Measurements from ENCODE around the gene FKBP5. TPM values are rescaled to one million over a fixed set of nuclear protein-coding genes. Genes with fewer than 3 reads are reported as not detected.

FKBP5 gene
- total and polyA plus RNA-seq, 10 of the 15 experiments (the other 5 are each of a cell fraction or from before 2014, with no cell fraction given), result 29.0 to 123 (median 62.3) TPM

DNA sequence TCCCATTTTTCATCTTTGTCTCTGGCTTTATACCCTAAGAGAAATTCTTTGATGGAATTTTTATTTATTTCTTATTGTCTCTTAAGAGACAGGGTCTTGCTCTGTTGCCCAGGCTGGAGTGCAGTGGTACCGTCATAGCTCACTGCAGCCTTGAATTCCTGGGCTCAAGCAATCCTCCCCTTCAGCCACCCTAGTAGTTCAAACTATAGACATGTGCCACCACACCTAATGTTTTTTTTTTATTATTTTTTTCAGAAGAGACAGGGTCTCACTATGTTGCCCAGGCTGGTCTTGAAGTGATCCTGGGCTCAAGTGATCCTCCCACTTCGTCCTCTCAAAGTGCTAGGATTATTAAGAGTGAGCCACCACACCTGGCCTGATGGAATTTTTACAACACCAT lies 40.5 kb downstream of the FKBP5 start:
- Histone ChIP-seq H3K27me3 (replicated peaks in 1 of 2; ENCODE audit: control insufficient read depth in 2 of 2, insufficient read depth in 2 of 2, low read length in 1 of 2) (no peaks in the 10 kb centered on the region), H3K27ac (ENCODE audit: control insufficient read depth, insufficient read depth) (no peak overlapping the region), H3K9me3 (replicated peaks; ENCODE audit: control insufficient read depth, insufficient read depth, low read length) (no peaks in the 10 kb centered on the region; the same call in 2 of the 3 replicates), H4K20me1 (ENCODE audit: control insufficient read depth, insufficient read depth) (no peaks in the 10 kb centered on the region), H3K4me1 (ENCODE audit: control insufficient read depth, insufficient read depth, low read length) (peaks cover 5% of the 10 kb centered on the region), H3K79me2 (ENCODE audit: control insufficient read depth, insufficient read depth, low read length) (peaks cover 2% of the 10 kb centered on the region; the same call in 1 of the 2 replicates), H2AFZ (ENCODE audit: control insufficient read depth, low read depth, low read length) (no peak overlapping the region), H3K4me2 (ENCODE audit: control insufficient read depth, insufficient read depth) (no peak overlapping the region), H3K36me3 (ENCODE audit: control insufficient read depth in 2 of 2, insufficient read depth in 2 of 2, low read length in 1 of 2) (no peaks in the 10 kb centered on the region; a peak in 1 of 4 replicates), H3K9ac (ENCODE audit: control insufficient read depth, insufficient read depth, low read length) (no peak overlapping the region), H3K4me3 (no peak overlapping the region)
- intact Hi-C loops (cut with micrococcal nuclease; ENCODE audit: unreplicated experiment) (no loop called here), in situ Hi-C loops (cut with MboI) (no loop called here)
- POLR2A ChIA-PET, result interaction anchor here (1.4 kb wide), 1 partner anchor 15 kb away, joined by 3 read pairs; no protein-coding TSS in a partner anchor
- ATAC-seq (no peak), FAIRE-seq (no peak), DNase-seq (ENCODE audit: low read depth, low spot score) (no peak)
- SMC1A ChIA-PET (ENCODE audit: uncharacterized antibody, unreplicated experiment), result interaction anchor here (0.8 to 1.8 kb wide), 4 partner anchors 14 to 56 kb away, joined by 3 to 4 read pairs (median 4); no protein-coding TSS in a partner anchor
- WGBS (ENCODE audit: insufficient coverage, insufficient replicate concordance, low lambda C conversion rate, missing lambda C conversion rate), result 92% methylated on average over 2 of the region's 2 CpGs
- BruUV-seq (replicated peaks), result no TSS peak
- CTCF ChIA-PET, result interaction anchor here (1.6 kb wide), 1 partner anchor 16 kb away, joined by 3 read pairs; no protein-coding TSS in a partner anchor
- RAD21 ChIA-PET (ENCODE audit: unreplicated experiment), result no interaction called here
- TF ChIP-seq, protein P1, sequence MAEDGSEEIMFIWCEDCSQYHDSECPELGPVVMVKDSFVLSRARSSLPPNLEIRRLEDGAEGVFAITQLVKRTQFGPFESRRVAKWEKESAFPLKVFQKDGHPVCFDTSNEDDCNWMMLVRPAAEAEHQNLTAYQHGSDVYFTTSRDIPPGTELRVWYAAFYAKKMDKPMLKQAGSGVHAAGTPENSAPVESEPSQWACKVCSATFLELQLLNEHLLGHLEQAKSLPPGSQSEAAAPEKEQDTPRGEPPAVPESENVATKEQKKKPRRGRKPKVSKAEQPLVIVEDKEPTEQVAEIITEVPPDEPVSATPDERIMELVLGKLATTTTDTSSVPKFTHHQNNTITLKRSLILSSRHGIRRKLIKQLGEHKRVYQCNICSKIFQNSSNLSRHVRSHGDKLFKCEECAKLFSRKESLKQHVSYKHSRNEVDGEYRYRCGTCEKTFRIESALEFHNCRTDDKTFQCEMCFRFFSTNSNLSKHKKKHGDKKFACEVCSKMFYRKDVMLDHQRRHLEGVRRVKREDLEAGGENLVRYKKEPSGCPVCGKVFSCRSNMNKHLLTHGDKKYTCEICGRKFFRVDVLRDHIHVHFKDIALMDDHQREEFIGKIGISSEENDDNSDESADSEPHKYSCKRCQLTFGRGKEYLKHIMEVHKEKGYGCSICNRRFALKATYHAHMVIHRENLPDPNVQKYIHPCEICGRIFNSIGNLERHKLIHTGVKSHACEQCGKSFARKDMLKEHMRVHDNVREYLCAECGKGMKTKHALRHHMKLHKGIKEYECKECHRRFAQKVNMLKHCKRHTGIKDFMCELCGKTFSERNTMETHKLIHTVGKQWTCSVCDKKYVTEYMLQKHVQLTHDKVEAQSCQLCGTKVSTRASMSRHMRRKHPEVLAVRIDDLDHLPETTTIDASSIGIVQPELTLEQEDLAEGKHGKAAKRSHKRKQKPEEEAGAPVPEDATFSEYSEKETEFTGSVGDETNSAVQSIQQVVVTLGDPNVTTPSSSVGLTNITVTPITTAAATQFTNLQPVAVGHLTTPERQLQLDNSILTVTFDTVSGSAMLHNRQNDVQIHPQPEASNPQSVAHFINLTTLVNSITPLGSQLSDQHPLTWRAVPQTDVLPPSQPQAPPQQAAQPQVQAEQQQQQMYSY (CRISPR knock-in tag; IDR thresholded peaks at IDR 0.05), result no peak
- TF ChIP-seq, protein P2, sequence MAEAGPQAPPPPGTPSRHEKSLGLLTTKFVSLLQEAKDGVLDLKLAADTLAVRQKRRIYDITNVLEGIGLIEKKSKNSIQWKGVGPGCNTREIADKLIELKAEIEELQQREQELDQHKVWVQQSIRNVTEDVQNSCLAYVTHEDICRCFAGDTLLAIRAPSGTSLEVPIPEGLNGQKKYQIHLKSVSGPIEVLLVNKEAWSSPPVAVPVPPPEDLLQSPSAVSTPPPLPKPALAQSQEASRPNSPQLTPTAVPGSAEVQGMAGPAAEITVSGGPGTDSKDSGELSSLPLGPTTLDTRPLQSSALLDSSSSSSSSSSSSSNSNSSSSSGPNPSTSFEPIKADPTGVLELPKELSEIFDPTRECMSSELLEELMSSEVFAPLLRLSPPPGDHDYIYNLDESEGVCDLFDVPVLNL (IDR thresholded peaks at IDR 0.05; ENCODE audit: low read depth, low read length), result no peak
- TF ChIP-seq SKIL (IDR thresholded peaks at IDR 0.05; ENCODE audit: low read depth, poor library complexity, severe bottlenecking), result no peak
- no peak for TF ChIP-seq MAX (IDR thresholded peaks at IDR 0.05; ENCODE audit: low read depth, low read length)
- TF ChIP-seq CEBPZ (IDR thresholded peaks at IDR 0.05; ENCODE audit: low read depth, low read length), result no peak
- TF ChIP-seq, protein P3, sequence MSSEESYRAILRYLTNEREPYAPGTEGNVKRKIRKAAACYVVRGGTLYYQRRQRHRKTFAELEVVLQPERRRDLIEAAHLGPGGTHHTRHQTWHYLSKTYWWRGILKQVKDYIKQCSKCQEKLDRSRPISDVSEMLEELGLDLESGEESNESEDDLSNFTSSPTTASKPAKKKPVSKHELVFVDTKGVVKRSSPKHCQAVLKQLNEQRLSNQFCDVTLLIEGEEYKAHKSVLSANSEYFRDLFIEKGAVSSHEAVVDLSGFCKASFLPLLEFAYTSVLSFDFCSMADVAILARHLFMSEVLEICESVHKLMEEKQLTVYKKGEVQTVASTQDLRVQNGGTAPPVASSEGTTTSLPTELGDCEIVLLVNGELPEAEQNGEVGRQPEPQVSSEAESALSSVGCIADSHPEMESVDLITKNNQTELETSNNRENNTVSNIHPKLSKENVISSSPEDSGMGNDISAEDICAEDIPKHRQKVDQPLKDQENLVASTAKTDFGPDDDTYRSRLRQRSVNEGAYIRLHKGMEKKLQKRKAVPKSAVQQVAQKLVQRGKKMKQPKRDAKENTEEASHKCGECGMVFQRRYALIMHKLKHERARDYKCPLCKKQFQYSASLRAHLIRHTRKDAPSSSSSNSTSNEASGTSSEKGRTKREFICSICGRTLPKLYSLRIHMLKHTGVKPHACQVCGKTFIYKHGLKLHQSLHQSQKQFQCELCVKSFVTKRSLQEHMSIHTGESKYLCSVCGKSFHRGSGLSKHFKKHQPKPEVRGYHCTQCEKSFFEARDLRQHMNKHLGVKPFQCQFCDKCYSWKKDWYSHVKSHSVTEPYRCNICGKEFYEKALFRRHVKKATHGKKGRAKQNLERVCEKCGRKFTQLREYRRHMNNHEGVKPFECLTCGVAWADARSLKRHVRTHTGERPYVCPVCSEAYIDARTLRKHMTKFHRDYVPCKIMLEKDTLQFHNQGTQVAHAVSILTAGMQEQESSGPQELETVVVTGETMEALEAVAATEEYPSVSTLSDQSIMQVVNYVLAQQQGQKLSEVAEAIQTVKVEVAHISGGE (CRISPR knock-in tag; IDR thresholded peaks at IDR 0.05), result no peak
- TF ChIP-seq ZNF622 (IDR thresholded peaks at IDR 0.05), result no peak

All from GM12878 (cell line).